C4-2B (cell line): ENCODE measurements around the gene GNB1.

Experiments
- H3K27ac ChIP-seq: fragments of 450-650 bp; 2 replicates; pipeline ENCODE4 v1.5.1; 2017
- CTCF ChIP-seq: fragments of 450-650 bp; conservative IDR thresholded peaks from 2 replicates; pipeline ENCODE4 v1.5.1; 2017; ENCODE audit warnings: mild to moderate bottlenecking
- ZFX ChIP-seq: fragments of 450-650 bp; IDR thresholded peaks from 2 replicates; pipeline ENCODE4 v1.6.1; 2017

GNB1 gene

DNA sequence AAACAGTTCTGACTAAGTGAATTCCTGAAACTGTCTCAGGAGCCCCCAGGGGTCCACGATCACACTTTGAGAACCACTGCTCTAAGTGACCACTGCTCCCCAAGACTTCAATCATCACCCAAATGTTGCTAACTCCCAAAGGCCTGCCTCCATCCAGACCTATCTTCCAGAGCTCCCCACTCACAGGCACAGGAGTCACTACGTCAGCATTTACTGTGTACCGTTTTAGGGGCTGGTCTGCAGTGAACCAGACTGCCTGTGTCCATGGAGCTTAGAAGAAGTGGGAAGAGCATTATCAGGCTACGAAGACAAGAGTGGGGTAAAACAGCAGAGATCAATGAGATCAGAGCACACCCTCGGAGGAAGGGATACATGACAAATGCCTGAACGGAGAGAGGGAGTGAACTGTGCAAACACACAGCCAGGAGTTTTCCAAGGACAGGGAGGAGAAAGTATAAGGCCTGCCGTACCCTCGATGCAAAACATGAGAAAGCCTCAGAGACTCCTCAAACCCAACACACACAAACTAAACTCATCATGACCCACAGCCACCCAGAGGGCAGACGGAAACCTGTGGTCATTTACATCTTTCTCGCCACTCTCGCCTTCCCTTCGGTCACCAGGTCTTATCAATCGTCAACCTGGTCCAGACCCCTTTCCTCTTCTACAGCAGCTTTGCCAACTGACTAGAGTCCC, 10.1 kb downstream of the GNB1 start:
- no peak overlapping the region for H3K27ac ChIP-seq
- no peak for TF ChIP-seq CTCF
- no peak for TF ChIP-seq ZFX

DNA sequence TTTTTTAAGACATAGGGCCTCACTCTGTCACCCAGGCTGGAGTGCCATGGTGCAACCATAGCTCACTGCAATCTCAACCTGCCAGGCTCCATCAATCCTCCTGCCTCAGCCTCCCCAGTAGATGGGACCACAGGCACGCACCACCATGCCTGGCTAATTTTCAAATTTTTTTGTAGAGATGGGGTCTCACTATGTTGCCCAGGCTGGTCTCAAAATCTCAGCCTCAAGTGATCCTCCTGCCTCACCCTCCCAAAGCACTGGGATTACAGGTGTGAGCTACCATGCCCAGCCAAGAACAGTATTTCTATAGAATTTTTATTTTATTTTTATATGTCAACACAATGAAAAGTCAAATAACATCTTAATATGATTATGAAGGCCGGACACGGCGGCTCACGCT, 10.9 kb downstream of the GNB1 start:
- no peak for TF ChIP-seq CTCF
- no peak for TF ChIP-seq ZFX
- H3K27ac ChIP-seq: no peak overlapping the region

DNA sequence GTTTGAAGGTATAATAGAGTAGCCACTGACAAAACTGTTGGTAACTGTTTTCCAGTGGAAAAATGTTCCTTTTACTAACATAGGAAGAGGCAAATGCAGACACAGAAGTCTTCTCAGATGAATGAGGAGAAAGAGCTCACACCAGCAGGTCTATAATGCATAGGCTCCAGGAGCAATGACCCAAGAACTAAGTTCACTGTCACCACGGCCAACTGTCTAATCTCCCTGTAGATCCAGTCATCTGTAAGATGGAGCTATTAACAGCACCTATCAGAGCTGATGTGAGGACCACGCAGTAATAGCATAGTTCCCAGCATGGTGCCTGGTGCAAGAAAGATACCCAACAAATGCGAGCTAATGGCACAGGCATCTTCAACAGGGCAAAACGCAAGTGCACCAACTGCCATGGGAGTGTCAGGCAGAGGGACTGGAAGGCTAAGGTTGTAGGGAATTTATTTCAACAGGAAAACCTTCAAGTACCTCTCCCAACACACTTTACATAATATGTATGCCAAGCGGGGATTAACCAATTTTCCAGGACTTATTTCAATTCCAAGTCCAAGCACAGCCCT, 12.9 kb downstream of the GNB1 start:
- no peak overlapping the region for H3K27ac ChIP-seq
- TF ChIP-seq ZFX (no peak), CTCF (no peak)

DNA sequence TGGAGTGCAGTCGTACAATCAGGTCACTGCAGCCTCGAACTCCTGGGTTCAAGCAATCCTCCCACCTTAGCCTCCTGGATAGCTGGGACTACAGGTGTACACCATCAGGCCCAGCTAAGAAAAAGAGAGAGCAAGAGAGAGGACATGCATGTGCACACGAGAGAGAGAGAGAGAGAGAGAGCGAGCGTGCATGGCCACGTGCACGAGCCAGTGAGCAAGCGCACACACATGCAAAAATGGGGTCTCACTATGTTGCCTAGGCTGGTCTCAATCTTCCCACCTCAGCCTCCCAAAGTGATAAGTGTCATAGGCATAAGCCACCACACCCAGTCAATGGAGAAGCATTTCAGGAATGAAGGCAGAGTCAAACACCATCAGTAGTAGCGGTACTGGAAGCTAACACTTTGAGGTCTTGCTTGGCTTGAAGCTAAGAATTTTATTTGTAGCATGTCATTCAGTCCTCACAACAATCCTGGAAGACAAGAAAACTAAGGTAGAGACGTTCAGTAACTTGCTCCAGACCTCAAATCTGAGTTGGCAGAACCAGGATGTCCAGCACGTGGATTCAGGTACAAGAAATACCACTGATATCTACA, 14.5 kb downstream of the GNB1 start:
- H3K27ac ChIP-seq: no peak overlapping the region
- TF ChIP-seq ZFX (no peak), CTCF (no peak)

- TF ChIP-seq CTCF: no peak
- TF ChIP-seq ZFX: no peak
Measured at GRCh38 chr1:1875932-1876331, 15.0 kb downstream of the GNB1 start.

GRCh38 chr1:1874901-1875300, 16.0 kb downstream of the GNB1 start:
- TF ChIP-seq CTCF: no peak
- no peak for TF ChIP-seq ZFX
- H3K27ac ChIP-seq: no peak overlapping the region

More at GRCh38 chr1:1875932-1876331, 15.0 kb downstream of the GNB1 start:
- no peak overlapping the region for H3K27ac ChIP-seq

GRCh38 chr1:1873186-1873585, 17.7 kb downstream of the GNB1 start:
- H3K27ac ChIP-seq: peak overlapping the region; percentile 34
- TF ChIP-seq ZFX: no peak
- no peak for TF ChIP-seq CTCF
